Activated T-cell treated with anti-CD3 and anti-CD28 coated beads, Interleukin-2, amount 50 U/mL, for 1 hour (primary cell): Measurements from ENCODE around the gene ZBTB7C.

Experiments used
- DNase-seq: peaks from one replicate; pipeline ENCODE4 v3.0.0-alpha.2; 2020

ZBTB7C gene

GRCh38 chr18:48320639-48320945, 88.6 kb downstream of the ZBTB7C start:
- no peak for DNase-seq

GRCh38 chr18:48319801-48320638, 89.2 kb downstream of the ZBTB7C start:
- DNase-seq: no peak

GRCh38 chr18:48318436-48318835, 90.7 kb downstream of the ZBTB7C start:
- DNase-seq: no peak

GRCh38 chr18:48317781-48318381, 91.3 kb downstream of the ZBTB7C start:
- DNase-seq: no peak

GRCh38 chr18:48316177-48316576, 93.0 kb downstream of the ZBTB7C start:
- DNase-seq: no peak

- DNase-seq: no peak
These were observed 94.5 kb downstream of the ZBTB7C start for GRCh38 chr18:48314690-48315089.

GRCh38 chr18:48313792-48314191, 95.4 kb downstream of the ZBTB7C start:
- no peak for DNase-seq

GRCh38 chr18:48312066-48312465, 97.1 kb downstream of the ZBTB7C start:
- DNase-seq: no peak

GRCh38 chr18:48310999-48311398, 98.2 kb downstream of the ZBTB7C start:
- DNase-seq: no peak

GRCh38 chr18:48310353-48310752, 98.8 kb downstream of the ZBTB7C start:
- DNase-seq: no peak

GRCh38 chr18:48308755-48309575, 100.2 kb downstream of the ZBTB7C start:
- DNase-seq: no peak

GRCh38 chr18:48308027-48308635, 101.1 kb downstream of the ZBTB7C start:
- DNase-seq: no peak

- DNase-seq: no peak
These were observed 102.3 kb downstream of the ZBTB7C start for GRCh38 chr18:48306838-48307237.

- no peak for DNase-seq
These were observed 104.1 kb downstream of the ZBTB7C start for GRCh38 chr18:48304906-48305693.

GRCh38 chr18:48303883-48304282, 105.3 kb downstream of the ZBTB7C start:
- DNase-seq: no peak

GRCh38 chr18:48302736-48303135, 106.4 kb downstream of the ZBTB7C start:
- DNase-seq: no peak

GRCh38 chr18:48300463-48300961, 108.7 kb downstream of the ZBTB7C start:
- no peak for DNase-seq

GRCh38 chr18:48297139-48297538, 112.0 kb downstream of the ZBTB7C start:
- no peak for DNase-seq

GRCh38 chr18:48296581-48296980, 112.6 kb downstream of the ZBTB7C start:
- DNase-seq: no peak

GRCh38 chr18:48295586-48296311, 113.4 kb downstream of the ZBTB7C start:
- DNase-seq: no peak

- DNase-seq: no peak
These were observed 114.1 kb downstream of the ZBTB7C start for GRCh38 chr18:48294899-48295585.
